IMR-90 (cell line): Measurements from ENCODE around the gene AP3B1. TPM values are rescaled to one million over a fixed set of nuclear protein-coding genes. Genes with fewer than 3 reads are reported as not detected.
A peak's percentile ranks its signal among the peaks of the same experiment; 100 is the strongest.

Experiments used
- ATAC-seq: fragments of 200-7000 bp; cut with Tn5 transposase; 2 replicates; pipeline ENCODE4 v1.9.1; 2020; ENCODE audit warnings: low read depth, mild to moderate bottlenecking, moderate library complexity
- BruUV-seq: library from RNA; stranded (reverse); fragments of 400-500 nt; replicated peaks from 2 replicates; lab custom pipeline; 2021; lab: Mats Ljungman, UMichigan
- CTCF ChIA-PET: fragments of 300-600 bp; formaldehyde crosslinking; extraction: SDS; loops from one replicate; lab custom pipeline; 2021; ENCODE audit warnings: antibody characterized with exemption; lab: Yijun Ruan, JAX
- POLR2A ChIA-PET: fragments of 300-600 bp; sonication (Branson Sonifier 250); formaldehyde crosslinking; loops from one replicate; lab custom pipeline; 2022; ENCODE audit warnings: antibody characterized with exemption; ENCODE audit not compliant: unreplicated experiment; lab: Charles Lee
- DNase-seq: peaks from one replicate; pipeline ENCODE4 v3.0.0; 2013
- H2AFZ ChIP-seq: replicated peaks from 2 replicates; pipeline ENCODE3; 2013; ENCODE audit warnings: low read length, mild to moderate bottlenecking; ENCODE audit not compliant: poor library complexity
- H2AK5ac ChIP-seq: 2 replicates; pipeline ENCODE4 v1.6.1; 2013; ENCODE audit warnings: low read depth, low read length, inconsistent platforms
- H2AK9ac ChIP-seq: replicated peaks from 2 replicates; pipeline ENCODE3; 2013; ENCODE audit warnings: mild to moderate bottlenecking, low read depth, low read length, moderate library complexity; ENCODE audit not compliant: poor library complexity
- H2BK120ac ChIP-seq: 2 replicates; pipeline ENCODE4 v1.6.1; 2013; ENCODE audit warnings: low read depth, low read length, inconsistent platforms
- H2BK15ac ChIP-seq: 3 replicates; pipeline ENCODE4 v1.6.1; 2013; ENCODE audit warnings: low read depth, low read length, inconsistent platforms
- H2BK20ac ChIP-seq: 2 replicates; pipeline ENCODE4 v1.6.1; 2013; ENCODE audit warnings: low read depth, mild to moderate bottlenecking, inconsistent platforms, low read length, moderate library complexity
- H2BK5ac ChIP-seq: 2 replicates; pipeline ENCODE4 v1.6.1; 2013; ENCODE audit warnings: mild to moderate bottlenecking, low read depth, low read length, inconsistent platforms; ENCODE audit not compliant: poor library complexity, severe bottlenecking
- H3K14ac ChIP-seq: replicated peaks from 2 replicates; pipeline ENCODE4 v1.6.1; 2013; ENCODE audit warnings: low read depth, low read length, inconsistent platforms
- H3K18ac ChIP-seq: 2 replicates; pipeline ENCODE4 v1.6.1; 2013; ENCODE audit warnings: low read depth, low read length, control low read depth
- H3K23ac ChIP-seq: 2 replicates; pipeline ENCODE4 v1.6.1; 2013; ENCODE audit warnings: low read depth, low read length, inconsistent platforms
- H3K27ac ChIP-seq: 2 replicates; pipeline ENCODE4 v1.5.1; 2013; ENCODE audit warnings: mild to moderate bottlenecking, control low read depth, low read length; ENCODE audit not compliant: insufficient read depth
- H3K27me3 ChIP-seq: 2 replicates; pipeline ENCODE4 v1.6.1; 2013; ENCODE audit warnings: low read length; ENCODE audit not compliant: control insufficient read depth, insufficient read depth
- H3K36me3 ChIP-seq: 2 replicates; pipeline ENCODE4 v1.6.1; 2013; ENCODE audit warnings: low read length, mixed read lengths; ENCODE audit not compliant: control insufficient read depth, insufficient read depth
- H3K4ac ChIP-seq: 2 replicates; pipeline ENCODE4 v1.6.1; 2013; ENCODE audit warnings: low read depth, low read length, inconsistent platforms
- H3K4me1 ChIP-seq: 2 replicates; pipeline ENCODE4 v1.6.1; 2013; ENCODE audit warnings: low read length, mixed read lengths; ENCODE audit not compliant: control insufficient read depth, insufficient read depth
- H3K4me2 ChIP-seq: 2 replicates; pipeline ENCODE4 v1.6.1; 2013; ENCODE audit warnings: low read depth, mild to moderate bottlenecking, control low read depth, low read length, moderate library complexity
- H3K4me3 ChIP-seq: 2 replicates; pipeline ENCODE4 v1.5.1; 2013; ENCODE audit warnings: low read depth, mild to moderate bottlenecking, control low read depth, low read length, moderate library complexity; ENCODE audit not compliant: insufficient read depth
- H3K56ac ChIP-seq: 2 replicates; pipeline ENCODE4 v1.6.1; 2013; ENCODE audit warnings: low read length, inconsistent platforms; ENCODE audit not compliant: insufficient read depth; ENCODE audit errors: extremely low read depth
- H3K79me1 ChIP-seq, 2 experiments: 2 replicates each; pipeline ENCODE4 v1.6.1; 2013; ENCODE audit warnings: low read length in 2 of 2, inconsistent platforms in 1 of 2, low read depth in 1 of 2
- H3K9ac ChIP-seq: 2 replicates; pipeline ENCODE4 v1.6.1; 2013; ENCODE audit warnings: low read depth, low read length, control low read depth
- H3K9me1 ChIP-seq: 2 replicates; pipeline ENCODE4 v1.6.1; 2013; ENCODE audit warnings: low read length, inconsistent platforms; ENCODE audit not compliant: insufficient read depth
- H3K9me3 ChIP-seq: 2 replicates; pipeline ENCODE4 v1.6.1; 2013; ENCODE audit warnings: low read length; ENCODE audit not compliant: control insufficient read depth, insufficient read depth
- H4K20me1 ChIP-seq: 2 replicates; pipeline ENCODE4 v1.6.1; 2013; ENCODE audit warnings: low read length, inconsistent platforms; ENCODE audit not compliant: insufficient read depth
- H4K5ac ChIP-seq: 2 replicates; pipeline ENCODE4 v1.6.1; 2013; ENCODE audit warnings: mild to moderate bottlenecking, low read depth, low read length, control low read depth
- H4K8ac ChIP-seq, 2 experiments: 2 replicates each; pipeline ENCODE4 v1.6.1; 2013; ENCODE audit warnings: low read depth in 2 of 2, low read length in 2 of 2, control low read depth in 1 of 2, inconsistent platforms in 1 of 2
- H4K91ac ChIP-seq: 2 replicates; pipeline ENCODE4 v1.6.1; 2013; ENCODE audit warnings: low read depth, low read length, inconsistent platforms; ENCODE audit not compliant: insufficient read depth
- CEBPB ChIP-seq: IDR thresholded peaks from 2 replicates; pipeline ENCODE4 v1.6.1; 2012; ENCODE audit warnings: low read depth, low read length, improper control_type of control experiment
- MAFK ChIP-seq: IDR thresholded peaks from 2 replicates; pipeline ENCODE4 v1.6.1; 2012; ENCODE audit warnings: low read depth, low read length, improper control_type of control experiment
- WGBS, 2 experiments: methylation state at CpG; one replicate each; pipeline versions ENCODE4 v1.1.5 to v1.1.7; 2013; ENCODE audit warnings: missing lambda C conversion rate in 2 of 2; ENCODE audit not compliant: insufficient read length in 1 of 2; ENCODE audit errors: extremely low coverage in 2 of 2; 5-methylcytosine and 5-hydroxymethylcytosine counted together
- dilution Hi-C: fragments of 300-500 bp; cut with HindIII; formaldehyde crosslinking; loops from one replicate; pipeline ENCODE4 v1.14.3; 2018; ENCODE audit warnings: low sequenced_read_pairs; ENCODE audit not compliant: unreplicated experiment
- in situ Hi-C: fragments of 300-500 bp; cut with MboI; formaldehyde crosslinking; loops from 3 replicates; pipeline ENCODE4 v1.14.3; 2019; ENCODE audit warnings: low sequenced_read_pairs, inconsistent platforms, mixed read lengths
- intact Hi-C: fragments of 100-400 bp; cut with micrococcal nuclease; formaldehyde crosslinking; loops from 2 replicates; pipeline ENCODE4 v1.10.0; 2022
- polyA plus RNA-seq, 3 experiments: library from polyadenylated mRNA; depleted of rRNA; stranded (reverse); fragments of >200 nt; gene quantifications; 2 replicates each; pipeline ENCODE4 v1.2.3, GENCODE V29; 2012; ENCODE audit warnings: low replicate concordance in 1 of 3
- total RNA-seq: library from RNA; depleted of rRNA; stranded (reverse); fragments of >200 nt; gene quantifications from 2 replicates; pipeline ENCODE4 v1.2.3, GENCODE V29; 2012

Gene AP3B1
- total and polyA plus RNA-seq, 2 of the 4 experiments (the other 2 are of a cell fraction) = 33.1 to 59.0 TPM

GRCh38 chr5:78274540-78275197 is 19.8 kb downstream of the AP3B1 start:
- H3K23ac ChIP-seq = no peak overlapping the region
- H3K27me3 ChIP-seq = no peaks in the 10 kb centered on the region
- no peak overlapping the region for H2BK5ac ChIP-seq
- DNase-seq (no peak), ATAC-seq (no peak)
- BruUV-seq = no TSS peak
- H2AK9ac ChIP-seq = no peak overlapping the region
- 0 out of 2 replicates have a peak, but pooled peaks cover 7% of the 10 kb centered on the region for H3K9me1 ChIP-seq
- no peak overlapping the region for H3K56ac ChIP-seq
- no peak overlapping the region for H3K4me3 ChIP-seq
- dilution Hi-C loops (no loop called here), intact Hi-C loops (no loop called here), in situ Hi-C loops (loop anchor here (10.0 to 25.0 kb wide), 2 partner anchors 410 to 712 kb away; no protein-coding TSS in a partner anchor)
- no peak overlapping the region for H3K14ac ChIP-seq
- peaks cover 4% of the 10 kb centered on the region for H3K36me3 ChIP-seq
- no peak overlapping the region for H3K18ac ChIP-seq
- no peak overlapping the region for H3K27ac ChIP-seq
- peaks cover 37 to 68% of the 10 kb centered on the region in 2 experiments for H3K79me1 ChIP-seq
- no peak overlapping the region for H2BK120ac ChIP-seq
- no peak overlapping the region for H2BK20ac ChIP-seq
- ChIA-PET CTCF (interaction anchor here (0.6 kb wide), 1 partner anchor 298 kb away, joined by 7 read pairs; no protein-coding TSS in a partner anchor), POLR2A (no interaction called here)
- H4K20me1 ChIP-seq = peaks cover 19% of the 10 kb centered on the region
- no peak overlapping the region for H2BK15ac ChIP-seq
- no peak overlapping the region for H4K5ac ChIP-seq
- TF ChIP-seq MAFK = no peak
- peak; percentile 48; the same call in 1 of the 2 replicates for TF ChIP-seq CEBPB
- peaks cover 3% of the 10 kb centered on the region; the same call in 1 of the 2 replicates for H3K9me3 ChIP-seq
- H2AFZ ChIP-seq = no peak overlapping the region
- H4K91ac ChIP-seq = no peak overlapping the region
- H3K4me1 ChIP-seq = peaks cover 3% of the 10 kb centered on the region; the same call in 1 of the 2 replicates
- no peak overlapping the region for H3K4me2 ChIP-seq
- no peak overlapping the region for H3K4ac ChIP-seq
- no peak overlapping the region for H3K9ac ChIP-seq
- no peak overlapping the region for H2AK5ac ChIP-seq
- no CpG with 5 or more reads among the region's 1 CpG for WGBS, 2 experiments
- no peak overlapping the region for H4K8ac ChIP-seq
